Activated naive CD4-positive, alpha-beta T cell treated with anti-CD3 and anti-CD28 coated beads, Interleukin-2, amount 50 U/mL, for 72 hours (primary cell): ENCODE data around the gene RFX7. TPM values are rescaled to one million over a fixed set of nuclear protein-coding genes. Genes with fewer than 3 reads are reported as not detected.
A peak's percentile ranks its signal among the peaks of the same experiment; 100 is the strongest.

Experiments
- ATAC-seq, 2 donors: fragments of 150-1000 bp; cut with Tn5 transposase; 2 replicates each; pipeline ENCODE4 v1.10.0; 2021; ENCODE audit warnings: mild to moderate bottlenecking in 2 of 2, moderate library complexity in 2 of 2
- DNase-seq, 2 donors: peaks; one replicate each; pipeline ENCODE4 v3.0.0; 2021 to 2022; ENCODE audit warnings: low spot score in 2 of 2
- H3K27ac Mint-ChIP-seq, 2 donors: one replicate each; pipeline ENCODE4 v1.8.0; 2022; ENCODE audit warnings: mild to moderate bottlenecking in 2 of 2, mixed read lengths in 2 of 2
- H3K36me3 Mint-ChIP-seq, 2 donors: one replicate each; pipeline ENCODE4 v1.8.0; 2022; ENCODE audit warnings: mixed read lengths in 2 of 2
- H3K9me3 Mint-ChIP-seq, 2 donors: one replicate each; pipeline ENCODE4 v1.8.0; 2022; ENCODE audit warnings: mixed read lengths in 2 of 2
- total RNA-seq, 2 donors: library from RNA; stranded (reverse); gene quantifications; one replicate each; pipeline ENCODE4 v1.2.3, GENCODE V29; 2022

The RFX7 gene
- total RNA-seq, 2 donors from 2014 or later, result 20.3 to 27.0 TPM

- Mint-ChIP-seq H3K9me3 (no peaks in the 10 kb centered on the region), H3K27ac (no peak overlapping the region), H3K36me3 (no peaks in the 10 kb centered on the region)
- ATAC-seq (no peak), DNase-seq (no peak)
Observed at GRCh38 chr15:56248311-56248992, 4.8 kb upstream of the RFX7 start.

GRCh38 chr15:56247266-56247665, 3.6 kb upstream of the RFX7 start:
- Mint-ChIP-seq H3K36me3 (peaks cover 0 to 5% of the 10 kb centered on the region in 2 donors), H3K27ac (no peak overlapping the region), H3K9me3 (no peaks in the 10 kb centered on the region)
- no peak for ATAC-seq
- no peak for DNase-seq

GRCh38 chr15:56245871-56246814, 2.5 kb upstream of the RFX7 start:
- H3K9me3 Mint-ChIP-seq, result no peaks in the 10 kb centered on the region
- peak; percentile 74 to 75 for ATAC-seq
- peaks cover 0 to 5% of the 10 kb centered on the region in 2 donors for H3K36me3 Mint-ChIP-seq
- H3K27ac Mint-ChIP-seq, result peak overlapping the region; percentile 12 to 89
- peak; percentile 89 to 90 for DNase-seq

- Mint-ChIP-seq H3K36me3 (peaks cover 0 to 6% of the 10 kb centered on the region in 2 donors), H3K27ac (peak overlapping the region; percentile 89 to 97), H3K9me3 (no peaks in the 10 kb centered on the region)
- ATAC-seq (peak in 1 of 2 donors; percentile 4), DNase-seq (peak in 1 of 2 donors; percentile 44)
Observed at GRCh38 chr15:56244811-56245576, 1.3 kb upstream of the RFX7 start.

- DNase-seq (peak in 1 of 2 donors; percentile 22), ATAC-seq (peak; percentile 49 to 54)
- peak overlapping the region; percentile 89 to 97 for H3K27ac Mint-ChIP-seq
- peaks cover 0 to 12% of the 10 kb centered on the region in 2 donors for H3K36me3 Mint-ChIP-seq
- no peaks in the 10 kb centered on the region for H3K9me3 Mint-ChIP-seq
Observed at GRCh38 chr15:56244038-56244810, 545 bp upstream of the RFX7 start.

- Mint-ChIP-seq H3K9me3 (no peaks in the 10 kb centered on the region), H3K27ac (peak overlapping the region; percentile 84 to 89), H3K36me3 (peaks cover 0 to 20% of the 10 kb centered on the region in 2 donors)
- ATAC-seq (no peak), DNase-seq (no peak)
Observed at GRCh38 chr15:56242576-56243162, 1.0 kb downstream of the RFX7 start.

- ATAC-seq (no peak), DNase-seq (no peak)
- peaks cover 0 to 26% of the 10 kb centered on the region in 2 donors for H3K36me3 Mint-ChIP-seq
- no peaks in the 10 kb centered on the region for H3K9me3 Mint-ChIP-seq
- peak overlapping the region in 1 of 2 donors; percentile 74 for H3K27ac Mint-ChIP-seq
Observed at GRCh38 chr15:56241374-56242105, 2.1 kb downstream of the RFX7 start.

GRCh38 chr15:56240390-56240789, 3.3 kb downstream of the RFX7 start:
- ATAC-seq (no peak), DNase-seq (no peak)
- peaks cover 2 to 35% of the 10 kb centered on the region in 2 donors for H3K36me3 Mint-ChIP-seq
- H3K9me3 Mint-ChIP-seq, result no peaks in the 10 kb centered on the region
- no peak overlapping the region for H3K27ac Mint-ChIP-seq

GRCh38 chr15:56236197-56236596, 7.5 kb downstream of the RFX7 start:
- peaks cover 18 to 19% of the 10 kb centered on the region in 2 donors for H3K9me3 Mint-ChIP-seq
- DNase-seq, result no peak
- no peak for ATAC-seq
- no peak overlapping the region for H3K27ac Mint-ChIP-seq
- peaks cover 44 to 71% of the 10 kb centered on the region in 2 donors for H3K36me3 Mint-ChIP-seq

- DNase-seq (no peak), ATAC-seq (no peak)
- H3K36me3 Mint-ChIP-seq, result peaks cover 58 to 82% of the 10 kb centered on the region in 2 donors
- H3K27ac Mint-ChIP-seq, result no peak overlapping the region
- H3K9me3 Mint-ChIP-seq, result peaks cover 23 to 31% of the 10 kb centered on the region in 2 donors
Observed at GRCh38 chr15:56234804-56235203, 8.9 kb downstream of the RFX7 start.

GRCh38 chr15:56233549-56233948, 10.1 kb downstream of the RFX7 start:
- Mint-ChIP-seq H3K9me3 (peaks cover 24 to 33% of the 10 kb centered on the region in 2 donors), H3K36me3 (peaks cover 59 to 86% of the 10 kb centered on the region in 2 donors), H3K27ac (no peak overlapping the region)
- DNase-seq (no peak), ATAC-seq (peak; percentile 72)

GRCh38 chr15:56232058-56232457, 11.6 kb downstream of the RFX7 start:
- peaks cover 71 to 87% of the 10 kb centered on the region in 2 donors for H3K36me3 Mint-ChIP-seq
- peaks cover 27 to 44% of the 10 kb centered on the region in 2 donors for H3K9me3 Mint-ChIP-seq
- no peak overlapping the region for H3K27ac Mint-ChIP-seq
- DNase-seq (no peak), ATAC-seq (no peak)

- peaks cover 22 to 49% of the 10 kb centered on the region in 2 donors for H3K9me3 Mint-ChIP-seq
- peaks cover 59 to 85% of the 10 kb centered on the region in 2 donors for H3K36me3 Mint-ChIP-seq
- no peak overlapping the region for H3K27ac Mint-ChIP-seq
Observed at GRCh38 chr15:56228854-56229253, 14.8 kb downstream of the RFX7 start.

GRCh38 chr15:56228352-56228751, 15.3 kb downstream of the RFX7 start:
- Mint-ChIP-seq H3K36me3 (peaks cover 54 to 85% of the 10 kb centered on the region in 2 donors), H3K9me3 (peaks cover 20 to 49% of the 10 kb centered on the region in 2 donors), H3K27ac (no peak overlapping the region)
- no peak for ATAC-seq
- DNase-seq, result no peak

More at GRCh38 chr15:56228854-56229253, 14.8 kb downstream of the RFX7 start:
- ATAC-seq (no peak), DNase-seq (no peak)

- H3K9me3 Mint-ChIP-seq, result peaks cover 14 to 48% of the 10 kb centered on the region in 2 donors
- ATAC-seq, result no peak
- no peak overlapping the region for H3K27ac Mint-ChIP-seq
- no peak for DNase-seq
- H3K36me3 Mint-ChIP-seq, result peaks cover 52 to 85% of the 10 kb centered on the region in 2 donors
Observed at GRCh38 chr15:56227780-56228179, 15.9 kb downstream of the RFX7 start.
